T-helper 1 cell treated with Interleukin-12 subunit alpha and Interleukin-12 subunit beta and Interleukin-4 antibody, amounts not matched to agents 30 μg/mL and 1 μg/mL, for 36 hours (primary cell): Measurements from ENCODE around the gene BRCC3.

Source experiments
- H3K27ac Mint-ChIP-seq: one replicate; pipeline ENCODE4 v1.8.0; 2021; ENCODE audit warnings: mild to moderate bottlenecking, mixed read lengths
- H3K27me3 Mint-ChIP-seq: one replicate; pipeline ENCODE4 v1.8.0; 2021; ENCODE audit warnings: low read depth, mixed read lengths
- H3K36me3 Mint-ChIP-seq: one replicate; pipeline ENCODE4 v1.8.0; 2021; ENCODE audit warnings: low read depth, mixed read lengths
- H3K4me1 Mint-ChIP-seq: one replicate; pipeline ENCODE4 v1.8.0; 2021; ENCODE audit warnings: low read depth, mixed read lengths
- H3K4me3 Mint-ChIP-seq: one replicate; pipeline ENCODE4 v1.8.0; 2021; ENCODE audit warnings: mild to moderate bottlenecking, moderate library complexity, mixed read lengths
- H3K9me3 Mint-ChIP-seq: one replicate; pipeline ENCODE4 v1.8.0; 2021; ENCODE audit warnings: mixed read lengths

The BRCC3 gene

GRCh38 chrX:155048977-155049619 is 22.2 kb upstream of the BRCC3 start:
- H3K4me1 Mint-ChIP-seq = peaks cover 8% of the 10 kb centered on the region
- H3K27ac Mint-ChIP-seq = no peak overlapping the region
- H3K36me3 Mint-ChIP-seq = peaks cover 10% of the 10 kb centered on the region

DNA sequence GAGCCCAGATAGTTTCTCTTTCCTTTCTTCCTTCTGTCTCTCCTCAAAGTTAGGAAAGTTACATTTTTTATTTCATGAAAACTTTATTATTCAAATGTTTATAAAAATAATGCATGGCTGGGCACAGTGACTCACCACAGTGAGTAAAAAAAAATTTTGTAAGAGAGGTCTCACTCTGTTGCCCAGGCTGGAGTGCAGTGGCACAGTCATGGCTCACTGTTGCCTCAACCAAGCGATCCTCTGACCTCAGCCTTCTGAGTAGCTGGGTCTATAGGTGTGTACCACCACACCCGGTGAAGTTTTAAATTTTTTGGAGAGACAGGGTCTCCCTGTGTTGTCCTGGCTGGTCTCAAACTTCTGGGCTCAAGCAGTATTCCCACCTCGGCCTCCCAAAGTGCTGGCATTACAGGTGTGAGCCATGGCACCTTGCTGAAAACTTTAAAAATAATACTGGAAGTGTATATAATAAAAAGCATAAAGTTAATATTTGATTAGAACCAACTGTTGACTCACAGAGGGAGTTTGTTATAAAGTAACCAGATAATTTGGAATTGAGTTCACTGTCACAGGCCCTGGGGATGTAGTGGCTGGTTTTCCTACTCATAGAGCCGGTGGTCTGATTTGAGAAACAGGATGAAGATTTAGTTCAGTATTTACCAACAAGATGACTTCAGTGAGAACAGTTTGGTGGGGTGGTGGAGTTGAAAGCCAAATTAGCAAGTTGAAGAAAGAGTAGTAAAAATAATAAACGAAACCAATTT is 18.4 kb upstream of the BRCC3 start:
- Mint-ChIP-seq H3K27ac (peak overlapping the region; percentile 45), H3K36me3 (peaks cover 16% of the 10 kb centered on the region), H3K9me3 (no peaks in the 10 kb centered on the region), H3K4me1 (peaks cover 20% of the 10 kb centered on the region), H3K4me3 (no peak overlapping the region), H3K27me3 (no peaks in the 10 kb centered on the region)

More at GRCh38 chrX:155048977-155049619, 22.2 kb upstream of the BRCC3 start:
- H3K27me3 Mint-ChIP-seq = no peaks in the 10 kb centered on the region
- no peak overlapping the region for H3K4me3 Mint-ChIP-seq
- H3K9me3 Mint-ChIP-seq = no peaks in the 10 kb centered on the region

- peaks cover 16% of the 10 kb centered on the region for H3K36me3 Mint-ChIP-seq
- no peaks in the 10 kb centered on the region for H3K9me3 Mint-ChIP-seq
- H3K27me3 Mint-ChIP-seq = no peaks in the 10 kb centered on the region
- H3K27ac Mint-ChIP-seq = peak overlapping the region; percentile 45
- no peak overlapping the region for H3K4me3 Mint-ChIP-seq
- peaks cover 20% of the 10 kb centered on the region for H3K4me1 Mint-ChIP-seq
Observed at GRCh38 chrX:155053656-155054055, 17.7 kb upstream of the BRCC3 start.

GRCh38 chrX:155054255-155054654 is 17.1 kb upstream of the BRCC3 start:
- no peak overlapping the region for H3K27ac Mint-ChIP-seq
- peaks cover 14% of the 10 kb centered on the region for H3K36me3 Mint-ChIP-seq
- H3K4me1 Mint-ChIP-seq = peaks cover 19% of the 10 kb centered on the region
- H3K9me3 Mint-ChIP-seq = no peaks in the 10 kb centered on the region
- H3K27me3 Mint-ChIP-seq = no peaks in the 10 kb centered on the region
- no peak overlapping the region for H3K4me3 Mint-ChIP-seq

DNA sequence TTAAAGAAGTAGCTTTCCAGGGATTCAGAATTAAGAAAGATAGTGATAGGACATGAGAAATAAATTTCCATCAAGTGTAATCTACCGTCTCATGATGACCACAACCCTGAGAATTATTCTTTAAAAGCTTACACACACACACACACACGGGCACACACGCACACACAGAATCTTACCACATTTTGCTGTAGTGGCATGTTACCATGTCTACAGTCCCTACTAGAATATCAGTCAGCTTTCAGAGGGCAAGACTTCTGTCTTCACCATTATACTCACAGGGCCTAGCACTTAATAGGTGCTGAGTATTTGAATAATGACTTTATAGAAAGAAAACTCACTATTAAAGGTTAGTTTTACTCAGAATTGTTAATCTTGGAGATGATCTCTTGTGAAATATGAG is 15.8 kb upstream of the BRCC3 start:
- Mint-ChIP-seq H3K27me3 (no peaks in the 10 kb centered on the region), H3K27ac (no peak overlapping the region), H3K36me3 (peaks cover 14% of the 10 kb centered on the region), H3K4me1 (peaks cover 17% of the 10 kb centered on the region), H3K9me3 (no peaks in the 10 kb centered on the region), H3K4me3 (no peak overlapping the region)

DNA sequence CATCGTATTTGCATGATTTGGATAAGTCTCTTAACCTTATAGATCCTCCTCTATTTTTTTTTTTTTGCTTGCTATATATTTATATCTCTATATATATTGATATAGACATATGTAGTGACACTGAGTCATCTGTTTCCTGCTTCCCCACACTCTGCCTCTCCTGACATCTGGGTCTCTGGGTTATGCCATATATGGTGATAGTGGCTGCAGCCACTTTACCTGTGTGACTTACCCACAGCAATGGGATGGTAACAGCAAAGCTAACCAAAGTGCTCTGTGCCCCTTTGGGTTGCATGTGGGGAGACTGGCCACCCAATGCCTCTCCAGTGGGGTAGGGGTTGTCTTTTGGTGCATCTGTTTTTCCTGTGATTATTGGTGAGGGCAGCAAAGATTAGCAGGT is 14.8 kb upstream of the BRCC3 start:
- peaks cover 16% of the 10 kb centered on the region for H3K4me1 Mint-ChIP-seq
- no peaks in the 10 kb centered on the region for H3K9me3 Mint-ChIP-seq
- H3K36me3 Mint-ChIP-seq = peaks cover 14% of the 10 kb centered on the region
- peak overlapping the region; percentile 48 for H3K4me3 Mint-ChIP-seq
- H3K27me3 Mint-ChIP-seq = no peaks in the 10 kb centered on the region
- H3K27ac Mint-ChIP-seq = no peak overlapping the region

DNA sequence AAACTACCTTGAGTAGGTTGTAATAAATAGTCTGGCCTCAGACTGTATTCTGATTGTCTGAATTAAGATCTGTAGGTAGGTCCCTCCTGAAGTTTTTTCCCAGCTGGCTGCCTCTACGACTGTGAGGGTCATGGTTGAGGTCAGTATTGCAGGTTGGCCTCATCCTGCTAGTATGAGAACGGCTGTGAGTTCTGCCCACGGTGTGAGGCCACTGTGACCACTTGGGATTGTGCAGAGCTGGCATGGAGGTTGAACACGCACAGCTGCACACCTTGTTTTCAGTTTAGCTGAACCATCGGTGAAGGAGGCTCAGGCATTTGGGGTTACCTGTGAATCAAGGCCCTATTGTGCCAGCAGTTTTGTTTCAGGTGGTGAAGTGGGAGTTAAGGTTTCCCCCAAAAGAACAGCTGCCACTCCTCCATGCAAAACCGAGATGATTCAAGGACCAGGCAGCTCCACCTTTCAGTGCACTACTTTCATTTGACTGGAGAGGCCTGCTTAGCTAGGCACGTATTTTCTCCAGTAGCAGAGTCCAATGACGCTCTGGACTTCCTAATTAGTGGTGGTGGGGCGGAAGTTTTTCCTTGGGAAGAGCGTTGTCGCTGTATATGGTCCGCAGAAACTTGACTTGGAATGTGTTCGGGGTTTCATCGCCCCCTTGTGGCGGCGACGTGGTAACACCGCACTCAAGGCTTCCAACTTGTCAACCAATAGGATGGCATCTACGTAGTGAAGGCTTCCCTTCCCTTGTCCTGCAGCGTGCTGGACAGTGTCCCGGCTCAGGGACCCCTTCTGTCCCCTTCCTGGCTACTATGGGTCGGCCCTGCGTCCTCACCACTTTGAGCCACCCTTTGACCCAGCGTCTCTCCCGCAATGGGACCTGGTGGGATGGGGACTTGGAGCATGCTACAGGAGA is 14.2 kb upstream of the BRCC3 start:
- Mint-ChIP-seq H3K9me3 (no peaks in the 10 kb centered on the region), H3K36me3 (peaks cover 14% of the 10 kb centered on the region), H3K4me3 (peak overlapping the region; percentile 48)

GRCh38 chrX:155061760-155062159 is 9.5 kb upstream of the BRCC3 start:
- H3K4me1 Mint-ChIP-seq = peaks cover 7% of the 10 kb centered on the region
- no peaks in the 10 kb centered on the region for H3K9me3 Mint-ChIP-seq
- no peak overlapping the region for H3K4me3 Mint-ChIP-seq
- no peak overlapping the region for H3K27ac Mint-ChIP-seq
- no peaks in the 10 kb centered on the region for H3K27me3 Mint-ChIP-seq
- peaks cover 2% of the 10 kb centered on the region for H3K36me3 Mint-ChIP-seq

More for the DNA sequence above, 14.2 kb upstream of the BRCC3 start:
- Mint-ChIP-seq H3K27ac (peak overlapping the region; percentile 26), H3K4me1 (peaks cover 16% of the 10 kb centered on the region), H3K27me3 (no peaks in the 10 kb centered on the region)

DNA sequence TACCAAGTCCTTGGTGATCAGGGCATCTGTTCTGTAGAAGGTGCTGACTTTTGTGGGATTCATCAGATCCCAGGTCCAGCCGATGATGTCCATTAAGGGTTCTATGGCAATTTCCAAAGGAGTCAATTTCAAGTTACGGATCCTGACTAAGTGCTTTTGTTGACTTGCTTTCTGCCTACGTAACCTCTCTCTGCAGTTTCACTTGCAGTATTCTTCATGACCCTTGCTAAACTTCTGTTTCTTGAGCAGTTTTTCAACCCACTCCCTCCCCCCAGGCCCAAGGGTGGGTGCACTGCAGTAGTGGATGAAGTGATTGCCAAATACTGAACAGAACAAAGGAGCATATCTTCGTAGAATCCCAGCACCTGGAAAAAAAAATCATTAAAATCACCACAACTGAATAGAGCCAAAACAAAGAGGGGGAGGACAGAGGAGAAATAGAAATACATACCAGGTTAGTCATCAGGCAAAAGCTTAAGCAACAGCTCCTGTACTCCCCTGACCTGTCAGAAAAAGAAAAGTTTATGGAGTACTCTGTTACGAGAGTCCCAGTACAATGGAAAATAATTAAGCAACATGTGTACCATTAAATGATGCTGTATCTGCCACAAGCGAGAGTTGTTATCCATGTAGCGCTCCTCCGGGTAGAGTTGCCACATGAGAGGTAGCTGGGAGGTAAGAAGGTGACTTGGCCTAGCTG is 6.1 kb upstream of the BRCC3 start:
- Mint-ChIP-seq H3K36me3 (peaks cover 2% of the 10 kb centered on the region), H3K4me1 (peaks cover 15% of the 10 kb centered on the region), H3K27ac (no peak overlapping the region), H3K4me3 (no peak overlapping the region), H3K9me3 (no peaks in the 10 kb centered on the region), H3K27me3 (no peaks in the 10 kb centered on the region)

- Mint-ChIP-seq H3K36me3 (peaks cover 2% of the 10 kb centered on the region), H3K4me3 (no peak overlapping the region), H3K27ac (no peak overlapping the region)
Observed at GRCh38 chrX:155068165-155068564, 3.1 kb upstream of the BRCC3 start.

GRCh38 chrX:155069414-155069813 is 1.9 kb upstream of the BRCC3 start:
- H3K4me3 Mint-ChIP-seq = peak overlapping the region; percentile 79
- H3K9me3 Mint-ChIP-seq = no peaks in the 10 kb centered on the region
- peaks cover 11% of the 10 kb centered on the region for H3K36me3 Mint-ChIP-seq
- H3K4me1 Mint-ChIP-seq = peaks cover 38% of the 10 kb centered on the region
- H3K27me3 Mint-ChIP-seq = no peaks in the 10 kb centered on the region
- no peak overlapping the region for H3K27ac Mint-ChIP-seq

More at GRCh38 chrX:155068165-155068564, 3.1 kb upstream of the BRCC3 start:
- Mint-ChIP-seq H3K27me3 (no peaks in the 10 kb centered on the region), H3K9me3 (no peaks in the 10 kb centered on the region), H3K4me1 (peaks cover 27% of the 10 kb centered on the region)

DNA sequence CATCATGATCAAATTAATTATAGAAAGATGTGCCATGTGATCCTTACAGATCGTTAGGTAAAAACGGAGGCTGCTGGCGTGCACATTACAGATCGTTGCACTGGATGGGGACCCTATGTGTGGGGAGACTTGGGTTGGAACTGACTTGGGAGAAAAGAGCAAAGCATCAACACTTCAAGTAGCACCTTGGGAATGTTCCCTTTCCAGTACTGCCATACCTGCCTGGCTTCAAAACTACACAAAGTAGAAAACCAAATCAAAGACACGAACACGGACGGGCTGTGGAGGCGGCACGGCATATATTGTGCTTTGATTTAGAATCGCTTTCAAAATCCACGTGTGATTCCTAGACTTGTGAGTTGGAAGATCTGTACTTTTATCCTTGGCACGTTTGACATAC is 1.3 kb upstream of the BRCC3 start:
- H3K36me3 Mint-ChIP-seq = peaks cover 11% of the 10 kb centered on the region
- peak overlapping the region; percentile 83 for H3K27ac Mint-ChIP-seq
- no peaks in the 10 kb centered on the region for H3K9me3 Mint-ChIP-seq
- no peaks in the 10 kb centered on the region for H3K27me3 Mint-ChIP-seq
- peak overlapping the region; percentile 79 for H3K4me3 Mint-ChIP-seq
- H3K4me1 Mint-ChIP-seq = peaks cover 38% of the 10 kb centered on the region

GRCh38 chrX:155070663-155070974 is 689 bp upstream of the BRCC3 start:
- Mint-ChIP-seq H3K4me3 (peak overlapping the region; percentile 79), H3K36me3 (peaks cover 14% of the 10 kb centered on the region), H3K27ac (peak overlapping the region; percentile 83), H3K9me3 (no peaks in the 10 kb centered on the region), H3K27me3 (no peaks in the 10 kb centered on the region), H3K4me1 (peaks cover 41% of the 10 kb centered on the region)

DNA sequence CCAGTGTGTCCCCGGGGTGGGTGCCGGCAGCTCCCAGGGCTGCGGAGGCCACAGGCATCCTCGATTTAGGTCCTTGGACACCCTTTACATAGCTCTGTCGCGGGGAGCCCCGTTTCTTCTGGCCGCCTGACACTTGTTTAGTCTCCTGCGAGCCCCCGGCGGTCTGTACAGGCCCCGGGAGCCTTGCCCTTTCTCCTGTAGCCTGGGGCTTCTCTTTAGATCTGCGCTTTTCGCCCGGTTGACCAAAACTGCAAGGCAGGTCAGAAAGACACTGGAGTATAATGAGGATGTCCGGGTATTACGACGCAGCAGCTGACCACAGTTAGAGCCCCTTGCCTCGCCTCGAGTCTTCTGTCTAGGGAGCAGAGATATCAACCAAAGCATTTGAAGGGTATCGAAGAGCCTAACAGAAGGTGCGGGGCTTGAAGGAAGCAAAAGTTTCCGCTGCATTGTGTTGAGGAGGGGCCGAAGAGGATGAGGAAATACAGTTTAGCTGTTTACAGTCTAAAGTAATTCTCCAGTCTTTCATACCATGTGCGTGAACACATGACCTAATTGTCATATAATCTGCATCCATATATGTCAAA is 479 bp downstream of the BRCC3 start:
- Mint-ChIP-seq H3K9me3 (no peaks in the 10 kb centered on the region), H3K4me1 (peaks cover 42% of the 10 kb centered on the region), H3K4me3 (peak overlapping the region; percentile 92), H3K27ac (peak overlapping the region; percentile 92), H3K27me3 (no peaks in the 10 kb centered on the region), H3K36me3 (peaks cover 15% of the 10 kb centered on the region)
